C4-2B (cell line): ENCODE measurements around the gene ZNF488.

Source experiments
- CTCF ChIP-seq: fragments of 450-650 bp; conservative IDR thresholded peaks from 2 replicates; pipeline ENCODE4 v1.5.1; 2017; ENCODE audit warnings: mild to moderate bottlenecking
- ZFX ChIP-seq: fragments of 450-650 bp; IDR thresholded peaks from 2 replicates; pipeline ENCODE4 v1.6.1; 2017

DNA sequence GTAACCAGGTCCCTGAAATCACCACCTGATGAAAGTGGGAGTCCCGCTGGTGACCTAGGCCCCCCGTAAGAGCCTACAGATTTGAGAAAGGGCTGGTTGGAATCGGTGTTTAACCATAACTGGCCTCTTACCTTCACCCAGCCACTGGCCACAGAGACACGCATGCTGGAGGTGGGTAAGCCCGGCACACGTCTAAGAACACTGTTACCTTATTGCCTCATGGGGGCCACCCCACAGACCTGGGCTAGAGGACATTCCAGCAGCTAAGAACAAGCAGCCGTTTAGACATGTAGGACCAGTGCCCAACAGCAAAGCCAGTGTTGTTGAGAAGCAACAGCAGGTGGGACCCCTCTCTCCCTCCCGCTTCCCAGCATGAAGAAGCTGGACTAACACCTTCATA, 64.3 kb downstream of the ZNF488 start:
- TF ChIP-seq CTCF (no peak), ZFX (no peak)
